Activated T-cell treated with anti-CD3 and anti-CD28 coated beads for 48 hours (primary cell): ENCODE data around the gene TEX261.
A peak's percentile ranks its signal among the peaks of the same experiment; 100 is the strongest.

Source experiments
- DNase-seq: peaks from one replicate; pipeline ENCODE4 v3.0.0-alpha.2; 2020; ENCODE audit warnings: low read depth

TEX261 gene

DNA sequence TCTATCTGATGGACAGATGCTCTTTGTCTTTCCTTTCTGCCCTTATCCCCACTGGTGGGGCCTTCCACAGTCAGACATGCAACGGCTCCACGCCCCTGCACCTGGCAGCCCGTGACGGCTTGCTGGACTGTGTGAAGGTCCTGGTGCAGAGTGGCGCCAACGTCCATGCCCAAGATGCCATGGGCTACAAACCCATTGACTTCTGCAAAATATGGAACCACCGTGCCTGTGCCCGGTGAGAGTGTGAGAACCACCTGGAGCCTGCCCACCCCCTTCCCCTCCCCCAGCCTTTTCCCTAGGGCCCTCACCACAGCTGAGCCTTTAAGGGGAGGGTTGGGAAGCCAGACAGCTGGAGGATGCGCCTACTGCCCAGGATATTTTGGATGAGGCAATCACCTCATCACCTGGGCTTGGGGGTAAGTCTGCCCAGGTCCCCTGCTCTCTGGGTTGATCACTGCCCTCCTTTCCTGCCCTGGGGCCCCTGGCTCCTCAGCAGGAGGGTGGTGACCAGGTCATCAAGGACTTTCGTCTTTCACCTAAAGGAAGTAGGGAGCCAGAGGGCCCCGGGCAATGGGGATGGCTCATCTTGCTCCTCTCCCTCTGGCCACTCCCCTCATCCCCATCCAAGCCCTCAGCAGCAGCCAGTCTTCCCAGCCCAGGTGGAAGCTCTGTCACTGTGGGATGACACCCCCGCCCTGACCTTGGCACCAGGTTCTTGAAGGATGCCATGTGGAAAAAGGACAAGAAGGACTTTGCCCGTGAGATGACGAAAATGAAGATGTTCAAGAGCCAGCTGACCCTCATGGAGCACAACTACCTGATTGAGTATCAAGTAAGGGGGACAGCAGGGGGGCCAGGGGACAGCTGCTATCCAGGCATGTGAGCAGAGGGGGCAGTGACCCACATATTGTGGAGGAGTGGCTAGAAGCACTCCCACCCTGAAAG is 12.5 kb downstream of the TEX261 start:
- DNase-seq: no peak

DNA sequence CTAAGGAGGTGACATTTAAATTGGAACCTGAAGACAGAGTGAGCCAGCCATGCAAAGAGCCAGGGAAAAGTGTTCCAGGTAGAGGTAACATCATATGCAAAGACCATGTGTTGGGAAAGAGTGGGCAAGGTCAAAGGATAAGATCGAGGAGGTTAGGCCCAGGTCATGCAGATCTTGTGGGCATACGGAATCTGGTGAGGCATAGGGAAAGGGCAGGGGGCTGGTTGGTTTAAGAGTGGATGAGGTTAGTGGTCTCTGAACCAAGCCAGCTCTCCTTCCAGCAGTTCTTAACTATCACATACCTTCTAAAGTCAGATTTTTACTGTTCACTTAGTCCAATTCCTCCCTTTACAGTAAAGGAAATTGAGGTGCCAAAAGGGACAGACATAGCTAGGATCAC is 13.3 kb downstream of the TEX261 start:
- no peak for DNase-seq

DNA sequence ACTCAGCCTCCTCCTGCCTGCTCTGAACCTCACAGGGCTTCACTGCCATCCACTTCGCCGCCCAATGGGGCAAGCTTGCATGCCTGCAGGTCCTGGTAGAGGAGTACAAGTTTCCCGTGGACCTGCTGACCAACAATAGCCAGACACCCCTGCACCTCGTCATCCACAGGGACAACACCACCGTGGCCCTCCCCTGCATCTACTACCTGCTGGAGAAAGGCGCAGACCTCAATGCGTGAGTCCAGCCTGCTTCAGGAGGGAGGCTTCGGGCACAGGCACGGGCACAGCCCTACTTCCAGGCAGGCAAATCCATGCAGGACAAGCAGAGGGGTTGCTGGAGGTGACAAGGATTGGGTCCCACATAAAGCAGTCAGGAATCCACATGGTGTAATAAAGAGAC is 15.0 kb downstream of the TEX261 start:
- DNase-seq: no peak

DNA sequence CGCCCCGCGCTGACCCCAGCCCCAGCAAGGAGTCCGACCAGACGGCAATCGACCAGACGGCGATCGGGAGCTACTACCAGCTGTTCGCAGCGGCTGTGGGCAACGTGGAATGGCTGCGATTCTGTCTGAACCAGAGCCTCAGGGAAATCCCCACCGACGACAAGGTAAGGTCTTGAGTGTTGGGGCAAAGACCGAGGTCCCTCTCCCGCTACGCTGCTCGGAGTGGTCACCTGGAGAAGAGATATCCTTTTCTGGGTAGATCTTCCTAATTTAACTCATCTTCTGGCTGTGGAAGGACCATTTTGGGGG is 15.5 kb downstream of the TEX261 start:
- DNase-seq: no peak

DNA sequence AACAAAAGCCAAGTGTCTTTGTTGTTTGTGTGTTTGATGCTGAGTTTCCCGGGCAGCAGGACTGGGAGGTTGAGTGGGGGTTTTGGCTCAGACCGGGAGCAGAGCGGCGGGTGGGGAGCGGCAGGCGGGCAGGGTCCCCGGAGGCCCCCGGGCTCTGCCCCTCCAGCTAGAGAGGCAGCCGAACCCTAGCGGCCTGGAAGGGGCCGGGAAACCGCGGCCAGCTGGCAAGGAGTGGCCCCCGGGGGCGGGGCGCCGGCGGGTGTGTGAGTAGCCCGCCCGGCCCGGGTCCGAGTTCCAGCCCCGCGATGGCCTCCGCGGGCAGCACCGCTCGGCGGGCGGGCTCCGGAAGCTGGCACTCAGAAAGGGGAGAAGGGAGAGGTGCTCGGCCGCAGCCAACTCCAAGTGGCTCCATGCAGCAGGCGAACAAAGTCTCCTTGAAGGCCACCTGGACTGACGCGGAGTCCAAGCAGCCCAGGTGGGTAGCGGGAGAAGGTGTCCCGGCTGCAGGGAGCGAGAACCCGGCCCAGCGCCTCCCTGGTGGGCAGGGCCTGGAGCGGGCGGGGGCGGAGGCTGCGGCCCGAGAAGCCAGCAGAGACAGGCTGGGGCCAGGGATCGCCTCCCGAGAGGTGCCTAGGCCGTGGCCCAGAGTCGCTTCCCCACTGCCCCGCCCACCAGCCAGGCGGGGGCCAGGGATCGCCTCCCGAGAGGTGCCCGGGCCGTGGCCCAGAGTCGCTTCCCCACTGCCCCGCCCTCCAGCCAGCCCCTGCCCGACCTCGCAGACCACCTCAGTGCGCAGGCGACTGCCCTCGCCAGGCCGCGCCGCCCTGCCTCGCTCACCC is 16.1 kb downstream of the TEX261 start, which contains the start of gene ANKRD53:
Gene ANKRD53 (plus strand): TSS at position 290 of the 839 bp plus-strand sequence. CDS start 16 bp downstream, at position 306.
- no peak for DNase-seq

DNA sequence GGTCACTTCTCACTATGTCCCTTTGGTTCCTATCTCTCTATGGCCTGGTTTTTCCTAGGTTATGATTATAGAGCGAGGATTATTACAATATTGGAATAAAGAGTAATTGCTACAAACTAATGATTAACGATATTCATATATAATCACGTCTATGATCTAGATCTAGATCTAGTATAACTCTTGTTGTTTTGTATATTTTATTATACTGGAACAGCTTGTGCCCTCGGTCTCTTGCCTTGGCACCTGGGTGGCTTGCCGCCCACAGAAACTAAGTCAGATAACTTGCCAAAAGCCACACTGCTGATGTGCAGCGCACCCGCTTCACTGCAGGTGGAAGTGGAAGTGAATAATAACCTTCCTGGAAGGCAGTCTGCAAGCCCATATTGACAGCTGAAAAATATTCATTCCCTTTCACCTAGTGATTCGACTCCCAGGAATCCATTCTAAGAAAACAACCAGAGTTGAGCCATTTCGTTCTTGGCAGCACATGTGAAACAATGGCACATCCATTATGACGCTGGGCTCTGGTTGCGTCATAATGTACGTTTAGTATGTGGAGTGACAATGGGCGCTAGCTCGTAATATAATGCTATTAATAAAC is 17.0 kb downstream of the TEX261 start:
- DNase-seq: no peak

DNA sequence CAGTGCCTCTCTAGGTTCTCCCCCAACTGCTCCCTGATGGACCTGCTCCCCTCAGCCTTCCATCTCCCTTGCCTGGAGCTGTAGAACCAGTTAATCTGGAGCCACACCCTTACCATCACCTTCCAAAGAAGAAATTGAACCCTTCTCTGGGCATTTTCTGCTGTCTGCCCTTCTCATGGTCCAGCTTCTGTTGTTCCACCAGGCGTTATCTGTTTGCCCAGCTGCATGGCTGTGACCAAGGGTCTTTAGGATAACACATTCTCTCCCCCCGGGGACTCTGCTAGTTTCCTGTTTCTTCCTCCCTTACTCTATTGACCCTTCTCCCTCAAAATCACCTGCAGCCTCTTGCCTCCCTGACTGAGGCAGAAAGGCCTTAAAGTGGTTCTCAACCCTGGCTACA is 19.4 kb downstream of the TEX261 start:
- DNase-seq: no peak

DNA sequence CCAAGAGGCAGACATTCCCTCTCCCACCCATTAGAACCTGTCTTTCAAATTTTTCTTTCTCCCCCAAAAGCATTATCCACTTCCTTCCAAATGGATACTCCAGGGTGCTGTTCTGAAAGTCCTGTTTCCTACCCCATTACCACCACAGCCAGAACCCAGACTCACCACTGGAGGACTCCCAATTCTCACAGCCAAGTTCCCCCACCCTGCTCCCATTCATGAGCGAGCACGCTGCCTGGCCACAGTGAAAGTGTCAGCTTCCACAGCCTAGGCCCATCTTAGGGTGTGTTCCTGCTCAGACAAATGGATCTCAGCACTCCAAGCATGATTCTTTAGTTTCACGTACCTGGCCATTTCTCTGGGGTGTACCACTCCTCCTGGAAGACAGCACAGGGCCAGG is 20.1 kb downstream of the TEX261 start:
- no peak for DNase-seq

DNA sequence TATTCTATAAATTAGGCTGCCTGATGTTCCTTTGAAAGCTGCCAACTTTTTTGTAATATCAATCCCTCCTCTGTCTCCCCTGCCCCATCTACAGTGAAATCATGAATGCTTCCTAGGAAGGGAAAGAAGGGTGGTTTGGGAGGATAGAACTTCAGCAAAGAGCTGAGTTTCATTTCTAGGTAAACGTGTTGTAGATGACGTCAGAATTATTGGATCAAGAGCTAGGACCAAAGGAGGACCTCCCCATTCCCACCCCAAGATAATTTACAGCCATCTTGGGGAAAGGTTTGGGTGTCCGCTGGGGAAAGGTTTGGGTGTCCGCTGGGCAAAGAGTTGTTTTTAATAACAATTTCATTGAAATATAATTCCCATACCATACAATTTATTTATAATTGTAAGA is 27.5 kb downstream of the TEX261 start:
- no peak for DNase-seq

DNA sequence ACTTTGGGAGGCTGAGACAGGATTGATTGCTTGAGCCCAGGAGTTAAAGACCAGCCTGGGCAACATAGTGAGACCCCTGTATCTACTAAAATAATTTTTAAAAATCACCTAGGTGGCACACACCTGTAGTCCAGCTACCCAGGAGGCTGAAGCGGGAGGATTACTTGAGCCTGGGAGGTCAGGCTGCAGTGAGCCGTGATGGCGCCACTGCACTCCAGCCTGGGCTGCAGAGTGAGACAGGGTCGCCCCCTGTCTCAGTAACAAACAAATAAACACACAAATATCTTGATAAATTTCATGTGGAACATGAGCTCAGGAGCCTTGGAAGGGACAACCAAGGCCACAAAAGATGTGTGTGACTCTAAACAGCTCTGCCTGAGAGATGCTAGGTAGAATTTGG is 28.0 kb downstream of the TEX261 start:
- no peak for DNase-seq

DNA sequence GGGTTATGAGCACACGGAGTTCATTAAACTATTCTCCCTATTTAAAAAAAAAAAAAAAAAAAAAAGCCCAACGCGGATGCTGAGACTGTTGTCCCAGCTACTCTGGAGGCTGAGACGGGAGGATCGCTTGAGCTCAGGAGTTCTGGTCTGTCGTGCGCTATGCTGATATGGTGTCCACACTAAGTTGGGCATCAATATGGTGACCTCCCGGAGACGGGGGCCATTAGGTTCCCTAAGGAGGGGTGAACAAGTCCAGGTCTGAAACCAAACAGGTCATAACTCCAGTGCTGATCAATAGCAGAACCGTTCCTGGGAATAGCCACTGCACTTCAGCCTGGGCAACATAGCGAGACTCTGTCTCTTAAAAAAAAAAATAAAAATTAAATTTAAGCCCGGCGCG is 29.2 kb downstream of the TEX261 start:
- no peak for DNase-seq

DNA sequence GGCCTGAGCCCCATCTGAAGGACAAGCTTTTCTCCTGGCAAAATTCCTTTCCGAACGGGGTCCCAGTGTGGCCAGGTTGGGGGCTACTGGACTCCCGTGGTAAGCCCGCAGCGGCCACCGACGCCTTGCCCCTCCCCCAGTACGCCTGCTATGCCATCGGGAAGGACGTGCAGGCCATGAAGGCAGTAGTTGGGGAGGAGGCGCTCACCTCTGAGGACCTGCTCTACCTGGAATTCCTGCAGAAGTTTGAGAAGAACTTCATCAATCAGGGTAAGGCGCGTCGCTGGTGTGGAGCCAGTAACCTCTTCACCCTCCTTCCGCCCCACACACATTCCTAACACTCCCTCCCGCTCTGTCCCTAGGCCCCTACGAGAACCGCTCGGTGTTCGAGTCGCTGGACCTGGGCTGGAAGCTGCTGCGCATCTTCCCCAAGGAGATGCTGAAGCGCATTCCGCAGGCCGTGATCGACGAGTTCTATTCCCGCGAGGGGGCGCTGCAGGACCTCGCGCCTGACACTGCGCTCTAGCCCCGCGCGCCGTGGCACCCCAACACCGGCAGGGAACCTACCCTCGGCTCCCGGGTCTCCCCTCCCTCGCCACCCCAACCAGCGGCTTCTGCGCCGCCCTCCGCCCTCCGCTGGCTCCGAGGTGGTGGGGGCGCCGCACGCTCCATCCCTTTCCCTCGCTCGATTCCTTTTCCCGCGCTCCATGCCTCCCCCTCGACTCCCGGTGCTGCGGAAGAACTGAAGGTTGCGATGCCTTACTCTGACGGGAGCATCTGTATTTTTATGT is 29.9 kb downstream of the TEX261 start:
- peak; percentile 78 for DNase-seq

DNA sequence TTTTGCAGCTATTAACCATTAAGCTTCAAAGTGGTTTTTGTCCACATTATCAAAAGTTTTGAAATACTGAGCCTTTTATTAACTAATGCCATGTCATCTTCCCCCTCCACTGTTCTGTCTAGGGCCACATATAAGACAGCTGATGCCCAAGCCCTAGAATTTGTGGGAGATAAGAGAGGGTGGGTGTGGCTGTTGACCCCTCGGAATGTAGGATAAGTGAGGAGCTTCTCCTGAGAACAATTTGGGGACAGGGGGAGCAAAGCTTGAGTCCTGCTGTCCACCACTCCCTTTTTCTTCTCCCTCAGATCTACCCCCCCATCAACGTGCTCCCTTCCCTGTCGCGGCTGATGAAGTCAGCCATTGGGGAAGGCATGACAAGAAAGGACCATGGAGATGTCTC is 30.5 kb downstream of the TEX261 start:
- DNase-seq: no peak

DNA sequence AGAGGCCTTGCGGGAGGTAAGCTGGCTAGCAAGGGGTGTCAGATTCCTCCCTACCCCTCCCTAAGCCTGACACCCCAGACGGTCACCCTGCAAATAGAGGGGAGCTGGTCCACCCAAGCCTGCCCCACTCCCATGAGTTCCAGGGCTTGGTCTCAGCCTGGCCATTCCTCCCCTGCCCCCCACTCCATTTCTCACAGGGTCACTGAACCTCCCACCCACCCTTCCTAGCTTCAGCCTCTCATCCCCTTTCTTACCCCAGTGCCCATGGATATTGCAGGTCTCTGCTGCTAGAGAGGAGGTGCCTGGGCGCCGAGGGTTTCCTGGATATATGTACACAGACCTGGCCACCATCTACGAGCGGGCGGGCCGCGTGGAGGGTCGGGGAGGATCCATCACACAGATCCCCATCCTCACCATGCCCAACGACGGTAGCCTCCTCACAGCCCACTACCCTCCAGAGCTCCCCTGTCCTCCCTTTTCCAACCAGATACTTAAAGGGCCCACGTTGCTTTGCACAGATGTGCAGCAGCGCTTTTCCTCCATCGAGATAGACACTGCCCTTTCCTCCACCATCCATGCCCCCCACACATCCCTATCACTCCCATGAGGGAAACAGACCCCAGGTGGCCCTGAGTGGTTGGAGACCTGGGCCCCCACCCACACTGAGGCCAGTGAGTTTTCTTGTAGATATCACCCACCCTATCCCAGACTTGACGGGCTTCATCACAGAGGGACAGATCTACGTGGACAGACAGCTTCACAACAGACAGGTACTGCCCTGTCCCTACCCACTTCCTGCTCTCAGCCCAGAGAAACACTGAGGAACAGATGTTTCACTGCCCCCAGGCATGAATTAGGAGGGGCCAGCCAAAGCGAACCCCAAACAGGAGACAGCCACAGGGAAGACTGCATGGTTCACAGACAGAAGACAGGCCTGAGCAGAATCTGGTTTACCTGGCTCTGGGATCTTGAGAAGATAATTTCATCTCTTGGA is 31.5 kb downstream of the TEX261 start:
- no peak for DNase-seq

DNA sequence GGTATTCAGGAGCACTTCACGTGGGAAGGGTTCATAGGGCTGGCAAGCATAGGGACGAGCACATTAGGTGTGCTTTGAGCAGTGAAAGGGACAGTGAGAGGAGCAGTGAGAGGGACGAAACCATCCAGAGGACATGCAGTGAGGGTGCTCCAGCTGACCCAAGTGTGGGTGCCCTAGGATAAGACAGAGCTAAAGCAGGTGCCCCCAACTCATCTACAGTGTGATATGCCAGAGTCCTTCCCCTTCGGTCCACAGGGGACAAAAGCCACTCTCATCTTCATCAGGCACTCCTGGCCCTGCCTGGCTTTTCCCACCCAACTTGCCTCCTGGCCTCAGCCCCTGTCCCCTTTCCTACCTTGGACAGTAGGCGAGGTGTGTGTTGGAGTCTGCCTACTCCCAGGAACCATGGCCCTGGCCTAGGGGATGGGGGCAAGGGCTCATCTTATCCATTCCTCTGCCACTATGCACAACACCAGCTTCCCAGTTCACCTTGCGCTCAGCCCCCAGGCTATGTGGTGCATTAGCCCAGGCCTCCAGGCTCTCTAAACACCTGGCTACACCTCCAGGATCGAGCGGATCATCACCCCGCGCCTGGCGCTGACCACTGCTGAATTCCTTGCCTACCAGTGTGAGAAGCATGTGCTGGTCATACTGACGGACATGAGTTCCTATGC is 32.3 kb downstream of the TEX261 start:
- no peak for DNase-seq

DNA sequence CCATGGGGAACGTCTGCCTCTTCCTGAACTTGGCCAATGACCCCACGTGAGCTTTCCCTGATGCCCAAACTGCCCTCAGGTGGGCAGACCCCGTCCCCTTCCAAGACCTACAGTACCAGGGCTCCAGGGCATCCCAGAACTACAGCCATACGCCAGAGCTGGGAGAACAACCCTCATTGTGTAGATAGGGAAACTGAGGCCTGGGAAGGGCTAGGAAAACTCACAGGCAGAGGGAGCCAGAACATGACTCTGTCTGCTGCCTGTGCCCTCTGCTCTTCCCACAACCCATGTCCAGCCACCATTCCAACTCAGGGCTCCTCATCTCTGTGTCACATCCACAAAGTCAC is 33.1 kb downstream of the TEX261 start:
- no peak for DNase-seq

DNA sequence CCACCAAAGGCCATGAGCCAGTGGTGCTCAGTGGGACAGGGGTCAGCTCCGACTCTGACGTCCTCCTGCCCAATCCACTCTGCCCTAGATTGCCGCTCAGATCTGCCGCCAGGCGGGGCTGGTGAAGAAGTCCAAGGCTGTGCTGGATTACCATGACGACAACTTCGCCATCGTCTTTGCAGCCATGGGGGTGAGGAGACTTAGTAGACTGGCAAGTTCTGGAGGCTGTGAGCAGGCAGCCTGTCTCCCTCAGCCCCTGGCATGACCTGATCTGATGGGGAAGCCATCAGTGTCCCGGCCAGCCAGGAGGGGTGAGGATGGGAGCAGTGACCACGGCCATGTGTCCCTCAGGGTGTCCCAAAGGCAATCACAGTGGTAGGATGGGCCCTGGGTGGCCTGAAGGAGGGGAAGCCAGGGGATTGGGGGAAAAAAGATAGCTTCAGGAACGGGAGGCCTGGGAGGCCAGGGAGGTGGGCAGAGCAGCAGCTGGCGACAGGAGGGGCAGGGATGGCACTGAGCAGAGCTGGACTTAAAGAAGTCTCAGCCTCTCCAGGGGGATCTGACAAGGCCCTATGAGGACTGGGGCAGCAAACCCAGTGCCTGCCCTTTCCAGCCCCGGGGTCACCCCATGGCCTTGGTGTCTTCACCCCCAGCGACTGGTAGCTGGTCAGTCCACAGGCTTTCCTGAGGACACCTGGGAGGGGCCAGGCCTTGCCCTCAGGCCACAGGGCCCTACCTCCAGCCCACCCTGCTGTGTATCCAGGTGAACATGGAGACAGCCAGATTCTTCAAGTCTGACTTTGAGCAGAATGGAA is 33.6 kb downstream of the TEX261 start:
- no peak for DNase-seq

DNA sequence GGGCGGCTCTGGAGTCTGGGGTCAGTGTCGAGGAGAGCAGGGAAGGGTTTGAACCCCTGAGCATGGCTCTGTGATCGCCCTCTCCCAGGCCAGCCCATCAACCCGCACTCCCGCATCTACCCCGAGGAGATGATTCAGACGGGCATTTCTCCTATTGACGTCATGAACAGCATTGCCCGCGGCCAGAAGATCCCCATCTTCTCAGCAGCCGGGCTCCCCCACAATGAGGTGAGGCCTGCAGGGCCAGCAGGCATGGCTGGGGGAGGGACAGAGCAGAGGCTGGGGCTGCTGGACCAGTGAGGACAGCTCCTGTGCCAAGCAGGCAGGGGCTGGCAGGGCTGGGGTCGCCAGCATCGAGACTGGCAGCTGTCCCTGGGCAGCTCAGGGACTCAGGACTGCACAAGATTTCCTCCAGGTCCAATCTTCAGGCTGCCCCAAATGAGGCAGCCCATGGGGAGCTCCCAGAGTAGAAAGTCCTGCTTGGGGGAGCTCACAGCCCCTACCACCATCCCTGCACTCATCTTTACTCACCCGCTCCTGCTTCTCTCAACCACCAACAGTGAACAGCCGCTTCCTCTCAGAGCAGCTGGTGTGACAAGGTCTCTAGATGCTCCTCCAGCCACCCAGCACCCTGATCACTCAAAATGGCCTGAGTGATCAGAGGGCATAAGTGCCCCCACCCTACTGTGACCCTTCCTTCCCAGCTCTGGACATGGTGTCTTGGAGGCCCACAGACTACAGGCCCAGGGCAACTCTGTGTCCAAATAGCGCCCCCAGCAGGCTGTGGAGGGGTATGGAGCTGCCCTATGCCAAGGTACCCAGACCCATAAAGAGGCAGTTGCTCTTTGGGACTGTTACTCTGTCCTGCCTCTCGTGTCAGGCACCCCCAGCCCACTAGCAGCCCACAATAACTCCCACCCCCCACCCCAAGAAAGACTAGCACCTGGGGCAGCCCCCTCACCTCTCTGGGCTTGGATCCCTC is 34.5 kb downstream of the TEX261 start:
- no peak for DNase-seq
